Measurements from ENCODE around the gene RFNG. TPM values are rescaled to one million over a fixed set of nuclear protein-coding genes. Genes with fewer than 3 reads are reported as not detected.

Gene RFNG
- total and polyA plus RNA-seq, 2 of the 4 experiments (the other 2 are of a cell fraction), result 6.8 to 47.3 TPM

DNA sequence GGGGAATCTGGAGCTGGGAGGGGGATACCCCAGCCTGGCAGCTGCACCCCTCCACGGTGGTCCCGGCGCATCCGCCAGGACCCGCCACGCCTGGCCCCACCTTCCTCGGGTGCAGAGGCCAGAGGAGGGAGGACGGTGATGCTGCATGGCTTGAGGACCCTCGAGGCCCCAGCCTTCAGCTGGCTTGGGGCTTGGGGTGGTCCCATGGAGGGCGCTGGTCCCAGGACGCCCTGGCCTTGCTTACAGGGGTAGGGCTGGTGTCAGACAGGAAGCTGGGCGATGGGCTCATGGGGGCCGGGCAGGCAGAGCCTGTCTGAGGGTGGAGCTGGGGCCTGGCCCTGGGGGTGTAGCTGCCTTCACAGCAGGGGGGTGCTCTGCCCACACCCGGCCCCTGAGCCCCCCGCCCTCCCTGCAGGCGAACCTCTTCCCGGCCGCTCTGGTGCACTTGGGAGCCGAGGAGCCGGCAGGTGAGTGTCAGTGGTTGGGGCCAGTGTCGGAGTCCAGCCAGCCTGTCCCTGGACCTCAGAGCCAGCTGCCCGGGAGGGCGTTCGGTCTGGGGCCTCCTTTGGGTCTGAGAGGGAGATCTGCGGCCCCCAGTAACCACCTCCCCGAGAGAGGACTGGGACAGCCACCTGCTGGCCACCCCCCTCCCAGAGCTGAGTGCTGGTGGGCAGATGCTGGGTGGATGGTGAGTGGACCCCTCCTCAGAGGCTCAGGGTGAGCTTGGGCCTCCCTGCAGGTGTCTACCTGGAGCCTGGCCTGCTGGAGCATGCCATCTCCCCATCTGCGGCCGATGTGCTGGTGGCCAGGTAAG lies 35.3 kb downstream of the RFNG start:
- no peak overlapping the region for H3K27ac ChIP-seq (ENCODE audit: insufficient read depth, low read length)
- no peak overlapping the region for H4K8ac ChIP-seq (ENCODE audit: low read depth in 2 of 2, low read length in 2 of 2)
- no peak overlapping the region for H2BK15ac ChIP-seq (ENCODE audit: low read depth, low read length)
- no peak overlapping the region for H2BK20ac ChIP-seq (ENCODE audit: low read depth, low read length)
- dilution Hi-C loops (cut with HindIII; ENCODE audit: low sequenced_read_pairs, unreplicated experiment), result no loop called here
- H3K79me1 ChIP-seq (ENCODE audit: low read depth in 1 of 2, low read length in 2 of 2), result peaks cover 0 to 21% of the 10 kb centered on the region in 2 experiments; a peak in 2 of 4 replicates
- peaks cover 14% of the 10 kb centered on the region for H4K20me1 ChIP-seq (ENCODE audit: insufficient read depth, low read length)
- H3K4me1 ChIP-seq (ENCODE audit: control insufficient read depth, insufficient read depth, low read length), result 0 out of 2 replicates have a peak, but pooled peaks cover under 1% of the 10 kb centered on the region
- H2BK120ac ChIP-seq (ENCODE audit: low read depth, low read length), result no peak overlapping the region
- no peak overlapping the region for H2BK5ac ChIP-seq (ENCODE audit: low read depth, low read length, poor library complexity, severe bottlenecking)
- H2AK9ac ChIP-seq (replicated peaks; ENCODE audit: low read depth, low read length, poor library complexity), result no peak overlapping the region
- H3K9me1 ChIP-seq (ENCODE audit: insufficient read depth, low read length), result no peaks in the 10 kb centered on the region
- no peak overlapping the region for H3K4me3 ChIP-seq (ENCODE audit: insufficient read depth, low read depth, low read length)
- H3K36me3 ChIP-seq (ENCODE audit: control insufficient read depth, insufficient read depth, low read length), result peaks cover 10% of the 10 kb centered on the region; the same call in 1 of the 2 replicates
- ChIA-PET CTCF (no interaction called here), POLR2A (ENCODE audit: unreplicated experiment) (no interaction called here)
- H3K23ac ChIP-seq (ENCODE audit: low read depth, low read length), result no peak overlapping the region
- no peak overlapping the region for H3K18ac ChIP-seq (ENCODE audit: low read depth, low read length)
- H4K91ac ChIP-seq (ENCODE audit: insufficient read depth, low read depth, low read length), result no peak overlapping the region
- BruUV-seq (replicated peaks), result no TSS peak
- no peak overlapping the region for H3K4me2 ChIP-seq (ENCODE audit: low read depth, low read length)
- no peak for DNase-seq
- ATAC-seq (ENCODE audit: low read depth), result no peak
- no peak overlapping the region for H3K4ac ChIP-seq (ENCODE audit: low read depth, low read length)
- in situ Hi-C loops (cut with MboI; ENCODE audit: low sequenced_read_pairs), result loop anchor here (5.0 kb wide), 1 partner anchor 49 kb away; no protein-coding TSS in a partner anchor
- intact Hi-C loops (cut with micrococcal nuclease), result no loop called here
- no peaks in the 10 kb centered on the region for H3K9me3 ChIP-seq (ENCODE audit: control insufficient read depth, insufficient read depth, low read length)
- 81% methylated on average over 11 of the region's 28 CpGs; no CpG with 5 or more reads in 1 of the 2 experiments for WGBS, 2 experiments (ENCODE audit: extremely low coverage in 2 of 2, insufficient read length in 1 of 2)
- H3K56ac ChIP-seq (ENCODE audit: extremely low read depth, insufficient read depth, low read length), result no peak overlapping the region
- H4K5ac ChIP-seq (ENCODE audit: low read depth, low read length), result no peak overlapping the region
- H3K27me3 ChIP-seq (ENCODE audit: control insufficient read depth, insufficient read depth, low read length), result no peaks in the 10 kb centered on the region
- no peak overlapping the region for H3K14ac ChIP-seq (replicated peaks; ENCODE audit: low read depth, low read length)
- no peak overlapping the region for H2AK5ac ChIP-seq (ENCODE audit: low read depth, low read length)
- H2AFZ ChIP-seq (replicated peaks; ENCODE audit: low read length, poor library complexity), result no peak overlapping the region
- H3K9ac ChIP-seq (ENCODE audit: low read depth, low read length), result no peak overlapping the region
- TF ChIP-seq MXI1 (IDR thresholded peaks at IDR 0.05; ENCODE audit: borderline replicate concordance, low read depth, low read length) (no peak), BHLHE40 (IDR thresholded peaks at IDR 0.05; ENCODE audit: low read depth, low read length) (no peak), SMC3 (IDR thresholded peaks at IDR 0.05; ENCODE audit: low read depth, low read length) (no peak), RFX5 (IDR thresholded peaks at IDR 0.05; ENCODE audit: low read depth, low read length) (no peak), RAD21 (IDR thresholded peaks at IDR 0.05; ENCODE audit: low read length) (no peak), NFE2L2 (IDR thresholded peaks at IDR 0.05; ENCODE audit: low read depth, low read length) (no peak), MAZ (IDR thresholded peaks at IDR 0.05; ENCODE audit: borderline replicate concordance, low read depth, low read length) (no peak), RCOR1 (IDR thresholded peaks at IDR 0.05; ENCODE audit: insufficient replicate concordance, low read length) (no peak), CEBPB (IDR thresholded peaks at IDR 0.05; ENCODE audit: low read depth, low read length) (no peak), CHD1 (IDR thresholded peaks at IDR 0.05; ENCODE audit: low read depth, low read length) (no peak), MAFK (IDR thresholded peaks at IDR 0.05; ENCODE audit: low read depth, low read length) (no peak), FOS (IDR thresholded peaks at IDR 0.05; ENCODE audit: low read depth, low read length) (no peak), POLR2A (IDR thresholded peaks at IDR 0.05; ENCODE audit: low read depth, low read length) (no peak)
- TF ChIP-seq, protein P1, sequence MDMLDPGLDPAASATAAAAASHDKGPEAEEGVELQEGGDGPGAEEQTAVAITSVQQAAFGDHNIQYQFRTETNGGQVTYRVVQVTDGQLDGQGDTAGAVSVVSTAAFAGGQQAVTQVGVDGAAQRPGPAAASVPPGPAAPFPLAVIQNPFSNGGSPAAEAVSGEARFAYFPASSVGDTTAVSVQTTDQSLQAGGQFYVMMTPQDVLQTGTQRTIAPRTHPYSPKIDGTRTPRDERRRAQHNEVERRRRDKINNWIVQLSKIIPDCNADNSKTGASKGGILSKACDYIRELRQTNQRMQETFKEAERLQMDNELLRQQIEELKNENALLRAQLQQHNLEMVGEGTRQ (IDR thresholded peaks at IDR 0.05; ENCODE audit: low read depth, low read length), result no peak
- TF ChIP-seq, protein P2, sequence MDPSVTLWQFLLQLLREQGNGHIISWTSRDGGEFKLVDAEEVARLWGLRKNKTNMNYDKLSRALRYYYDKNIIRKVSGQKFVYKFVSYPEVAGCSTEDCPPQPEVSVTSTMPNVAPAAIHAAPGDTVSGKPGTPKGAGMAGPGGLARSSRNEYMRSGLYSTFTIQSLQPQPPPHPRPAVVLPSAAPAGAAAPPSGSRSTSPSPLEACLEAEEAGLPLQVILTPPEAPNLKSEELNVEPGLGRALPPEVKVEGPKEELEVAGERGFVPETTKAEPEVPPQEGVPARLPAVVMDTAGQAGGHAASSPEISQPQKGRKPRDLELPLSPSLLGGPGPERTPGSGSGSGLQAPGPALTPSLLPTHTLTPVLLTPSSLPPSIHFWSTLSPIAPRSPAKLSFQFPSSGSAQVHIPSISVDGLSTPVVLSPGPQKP (IDR thresholded peaks at IDR 0.05; ENCODE audit: borderline replicate concordance, low read depth, low read length), result no peak
